Measurements from ENCODE around the gene FAU. TPM values are rescaled to one million over a fixed set of nuclear protein-coding genes. Genes with fewer than 3 reads are reported as not detected.

Gene FAU
- total and polyA plus RNA-seq, 9 of the 15 experiments (the other 6 are each of a cell fraction or from before 2014, with no cell fraction given) = 433 to 1,827 (median 942) TPM

DNA sequence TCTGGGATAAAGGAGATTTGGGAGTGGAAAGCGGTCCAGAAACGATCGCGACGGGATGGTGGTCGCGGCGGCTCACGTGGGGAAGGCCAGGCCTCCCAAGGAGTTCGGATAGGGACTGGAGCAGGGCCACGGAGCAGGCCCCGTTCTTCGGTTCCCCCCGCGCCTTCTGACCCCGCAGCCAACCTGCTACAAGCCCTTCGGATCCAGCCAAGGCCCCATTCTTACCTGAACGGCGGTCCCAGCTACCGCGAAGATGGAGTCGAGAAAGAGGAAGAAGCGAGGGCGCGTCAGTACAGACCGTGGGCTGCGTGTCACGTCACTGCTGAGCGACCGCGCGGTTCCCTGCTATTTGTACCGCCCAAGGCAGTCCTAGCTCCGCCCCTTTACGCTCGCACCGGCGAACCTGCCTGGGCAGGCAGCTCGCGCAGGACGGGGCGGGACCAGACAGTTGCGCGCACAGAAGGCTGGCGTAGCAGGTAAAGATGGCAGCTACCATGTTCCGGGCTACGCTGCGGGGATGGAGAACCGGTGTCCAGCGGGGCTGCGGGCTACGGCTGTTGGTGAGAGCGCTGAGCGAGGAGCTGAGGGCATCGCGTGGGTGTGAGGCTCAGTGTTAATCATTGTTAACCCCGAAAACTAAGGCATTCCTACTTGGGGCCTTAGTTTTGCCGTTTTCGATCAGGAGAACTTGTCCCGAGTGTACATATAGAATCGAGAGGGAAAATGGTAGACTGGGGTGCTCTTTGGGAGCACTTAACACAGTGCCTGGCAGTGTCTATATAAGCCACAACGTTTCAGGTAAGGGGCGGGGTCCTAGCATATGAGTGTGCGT, at the start of gene FAU, which contains the start of gene MRPL49 (continued):
- TF ChIP-seq ETS1 (conservative IDR thresholded peaks at IDR 0.05; ENCODE audit: control insufficient read depth, low read depth, low read length) (no peak), RBM15 (IDR thresholded peaks at IDR 0.05; ENCODE audit: insufficient read depth, low read length) (no peak), ZNF3 (CRISPR knock-in tag; IDR thresholded peaks at IDR 0.05) (no peak), ZBTB43 (CRISPR knock-in tag; IDR thresholded peaks at IDR 0.05) (0 out of 2 replicates have a peak, but pooled peaks have one; percentile 32), KDM4B (IDR thresholded peaks at IDR 0.05; ENCODE audit: borderline replicate concordance in 2 of 2, low read depth in 1 of 2) (no peak), CXXC5 (CRISPR knock-in tag; IDR thresholded peaks at IDR 0.05) (peak; percentile 98), CREBBP (IDR thresholded peaks at IDR 0.05; ENCODE audit: low read depth, low read length) (no peak), ZNF23 (CRISPR knock-in tag; IDR thresholded peaks at IDR 0.05) (no peak), ZNF280B (CRISPR knock-in tag; IDR thresholded peaks at IDR 0.05) (no peak), ZSCAN32 (CRISPR knock-in tag; IDR thresholded peaks at IDR 0.05) (no peak), PHB (CRISPR knock-in tag; IDR thresholded peaks at IDR 0.05) (no peak), GTF2E2 (tag; IDR thresholded peaks at IDR 0.05) (peak; percentile 63; the same call in 1 of the 2 replicates), MYBL2 (IDR thresholded peaks at IDR 0.05; ENCODE audit: low read depth) (no peak), MYBL2 (CRISPR knock-in tag; IDR thresholded peaks at IDR 0.05; ENCODE audit: borderline replicate concordance) (no peak), RUNX1 (IDR thresholded peaks at IDR 0.05; ENCODE audit: low read depth) (no peak), THRA (IDR thresholded peaks at IDR 0.05) (no peak), ZBTB8A (IDR thresholded peaks at IDR 0.05; ENCODE audit: partially characterized antibody) (no peak)
- TF ChIP-seq, protein P1, sequence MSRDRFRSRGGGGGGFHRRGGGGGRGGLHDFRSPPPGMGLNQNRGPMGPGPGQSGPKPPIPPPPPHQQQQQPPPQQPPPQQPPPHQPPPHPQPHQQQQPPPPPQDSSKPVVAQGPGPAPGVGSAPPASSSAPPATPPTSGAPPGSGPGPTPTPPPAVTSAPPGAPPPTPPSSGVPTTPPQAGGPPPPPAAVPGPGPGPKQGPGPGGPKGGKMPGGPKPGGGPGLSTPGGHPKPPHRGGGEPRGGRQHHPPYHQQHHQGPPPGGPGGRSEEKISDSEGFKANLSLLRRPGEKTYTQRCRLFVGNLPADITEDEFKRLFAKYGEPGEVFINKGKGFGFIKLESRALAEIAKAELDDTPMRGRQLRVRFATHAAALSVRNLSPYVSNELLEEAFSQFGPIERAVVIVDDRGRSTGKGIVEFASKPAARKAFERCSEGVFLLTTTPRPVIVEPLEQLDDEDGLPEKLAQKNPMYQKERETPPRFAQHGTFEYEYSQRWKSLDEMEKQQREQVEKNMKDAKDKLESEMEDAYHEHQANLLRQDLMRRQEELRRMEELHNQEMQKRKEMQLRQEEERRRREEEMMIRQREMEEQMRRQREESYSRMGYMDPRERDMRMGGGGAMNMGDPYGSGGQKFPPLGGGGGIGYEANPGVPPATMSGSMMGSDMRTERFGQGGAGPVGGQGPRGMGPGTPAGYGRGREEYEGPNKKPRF (IDR thresholded peaks at IDR 0.05; ENCODE audit: low read depth, low read length) = no peak
- TF ChIP-seq, protein P2, sequence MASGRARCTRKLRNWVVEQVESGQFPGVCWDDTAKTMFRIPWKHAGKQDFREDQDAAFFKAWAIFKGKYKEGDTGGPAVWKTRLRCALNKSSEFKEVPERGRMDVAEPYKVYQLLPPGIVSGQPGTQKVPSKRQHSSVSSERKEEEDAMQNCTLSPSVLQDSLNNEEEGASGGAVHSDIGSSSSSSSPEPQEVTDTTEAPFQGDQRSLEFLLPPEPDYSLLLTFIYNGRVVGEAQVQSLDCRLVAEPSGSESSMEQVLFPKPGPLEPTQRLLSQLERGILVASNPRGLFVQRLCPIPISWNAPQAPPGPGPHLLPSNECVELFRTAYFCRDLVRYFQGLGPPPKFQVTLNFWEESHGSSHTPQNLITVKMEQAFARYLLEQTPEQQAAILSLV (tag; IDR thresholded peaks at IDR 0.05) = no peak
